OCI-LY1 (cell line): ENCODE results near the gene RUSF1.

Experiments
- H2AFZ ChIP-seq: fragments of 200-600 bp; sonication (generic), shearing (Covaris generic); 2 replicates; pipeline ENCODE4 v1.6.0; 2014; ENCODE audit warnings: antibody characterized with exemption, mild to moderate bottlenecking, low read length
- H3F3A ChIP-seq: fragments of 200-600 bp; sonication (generic), shearing (Covaris generic); 2 replicates; pipeline ENCODE4 v1.6.0; 2014; ENCODE audit warnings: mild to moderate bottlenecking, antibody characterized with exemption, low read length, moderate library complexity; ENCODE audit not compliant: insufficient read depth
- H3K27ac ChIP-seq: fragments of 200-600 bp; sonication (generic); 2 replicates; pipeline ENCODE4 v1.5.1; 2014; ENCODE audit warnings: low read length, mixed run types, mild to moderate bottlenecking, low read depth; ENCODE audit not compliant: poor library complexity, severe bottlenecking
- H3K27me3 ChIP-seq: fragments of 200-600 bp; sonication (generic); 2 replicates; pipeline ENCODE4 v1.6.0; 2014; ENCODE audit warnings: antibody characterized with exemption, mild to moderate bottlenecking, low read length, moderate library complexity; ENCODE audit not compliant: insufficient read depth
- H3K36me3 ChIP-seq: fragments of 200-600 bp; sonication (generic); 2 replicates; pipeline ENCODE4 v1.6.1; 2014; ENCODE audit warnings: mild to moderate bottlenecking, antibody characterized with exemption, low read length, moderate library complexity, mixed read lengths; ENCODE audit not compliant: insufficient read depth
- H3K4me1 ChIP-seq: fragments of 200-600 bp; sonication (generic); 2 replicates; pipeline ENCODE4 v1.5.1; 2014; ENCODE audit warnings: mild to moderate bottlenecking, low read length, moderate library complexity; ENCODE audit not compliant: insufficient read depth, severe bottlenecking
- H3K4me2 ChIP-seq: fragments of 200-600 bp; sonication (generic), shearing (Covaris generic); 2 replicates; pipeline ENCODE4 v1.6.1; 2014; ENCODE audit warnings: low read length
- H3K4me3 ChIP-seq: fragments of 200-600 bp; sonication (generic); 2 replicates; pipeline ENCODE4 v1.5.1; 2014; ENCODE audit warnings: low read length, low read depth, mild to moderate bottlenecking, mixed read lengths; ENCODE audit not compliant: poor library complexity, severe bottlenecking
- H3K79me2 ChIP-seq: fragments of 200-600 bp; shearing (Covaris generic); 2 replicates; pipeline ENCODE4 v1.6.1; 2016; ENCODE audit warnings: mixed run types, low read length, mixed read lengths; ENCODE audit not compliant: insufficient read depth
- H3K9ac ChIP-seq: fragments of 200-600 bp; sonication (generic), shearing (Covaris generic); 2 replicates; pipeline ENCODE4 v1.6.1; 2014; ENCODE audit warnings: mild to moderate bottlenecking, low read length, mixed read lengths
- H3K9me2 ChIP-seq: fragments of 200-600 bp; sonication (generic), shearing (Covaris generic); 2 replicates; pipeline ENCODE4 v1.6.1; 2014; ENCODE audit warnings: low read depth, mild to moderate bottlenecking, low read length, mixed read lengths
- H3K9me3 ChIP-seq: fragments of 200-600 bp; shearing (Covaris generic); 2 replicates; pipeline ENCODE4 v1.6.1; 2014; ENCODE audit warnings: low read length, mixed read lengths
- H4K20me1 ChIP-seq: fragments of 200-600 bp; sonication (generic), shearing (Covaris generic); 2 replicates; pipeline ENCODE4 v1.6.0; 2016; ENCODE audit warnings: mild to moderate bottlenecking, low read length; ENCODE audit not compliant: insufficient read depth
- CTCF ChIP-seq: fragments of 200-600 bp; sonication (generic), shearing (Covaris generic); IDR thresholded peaks from 2 replicates; pipeline ENCODE4 v1.5.1; 2017; ENCODE audit warnings: mild to moderate bottlenecking, antibody characterized with exemption, low read length, moderate library complexity, mixed read lengths
- EZH2 ChIP-seq: fragments of 200-600 bp; sonication (generic), shearing (Covaris generic); IDR thresholded peaks from 2 replicates; pipeline ENCODE4 v1.8.0; 2017; ENCODE audit warnings: borderline replicate concordance, mixed run types, mild to moderate bottlenecking, antibody characterized with exemption, low read length, moderate library complexity, mixed read lengths

RUSF1 gene

GRCh38 chr16:31537362-31538242 lies 29.4 kb upstream of the RUSF1 start:
- Histone ChIP-seq H3K27me3 (no peaks in the 10 kb centered on the region), H2AFZ (no peak overlapping the region), H3K79me2 (no peaks in the 10 kb centered on the region), H3K36me3 (no peaks in the 10 kb centered on the region), H3K4me1 (no peaks in the 10 kb centered on the region), H3K9ac (no peak overlapping the region), H3K4me3 (no peak overlapping the region), H3K4me2 (no peak overlapping the region), H3K9me3 (no peaks in the 10 kb centered on the region), H4K20me1 (no peaks in the 10 kb centered on the region), H3K9me2 (no peaks in the 10 kb centered on the region), H3F3A (no peaks in the 10 kb centered on the region), H3K27ac (no peak overlapping the region)
- TF ChIP-seq EZH2, result no peak

- H3K27me3 ChIP-seq, result no peaks in the 10 kb centered on the region
- no peak overlapping the region for H3K9ac ChIP-seq
- no peaks in the 10 kb centered on the region for H3K9me3 ChIP-seq
- H3K4me2 ChIP-seq, result no peak overlapping the region
- H3K27ac ChIP-seq, result no peak overlapping the region
- H3K4me3 ChIP-seq, result no peak overlapping the region
- H3F3A ChIP-seq, result no peaks in the 10 kb centered on the region
- H3K79me2 ChIP-seq, result no peaks in the 10 kb centered on the region
- H3K36me3 ChIP-seq, result no peaks in the 10 kb centered on the region
- no peaks in the 10 kb centered on the region for H3K4me1 ChIP-seq
- no peak overlapping the region for H2AFZ ChIP-seq
- no peaks in the 10 kb centered on the region for H4K20me1 ChIP-seq
- TF ChIP-seq CTCF (no peak), EZH2 (no peak)
- H3K9me2 ChIP-seq, result no peaks in the 10 kb centered on the region
Observed at GRCh38 chr16:31536804-31537361, 28.7 kb upstream of the RUSF1 start.

- H3K4me1 ChIP-seq, result no peaks in the 10 kb centered on the region
- H3K9ac ChIP-seq, result no peak overlapping the region
- TF ChIP-seq EZH2 (no peak), CTCF (no peak)
- no peaks in the 10 kb centered on the region for H3F3A ChIP-seq
- H3K4me3 ChIP-seq, result no peak overlapping the region
- no peaks in the 10 kb centered on the region for H3K36me3 ChIP-seq
- H4K20me1 ChIP-seq, result no peaks in the 10 kb centered on the region
- no peak overlapping the region for H3K4me2 ChIP-seq
- H2AFZ ChIP-seq, result no peak overlapping the region
- no peaks in the 10 kb centered on the region for H3K27me3 ChIP-seq
- no peaks in the 10 kb centered on the region for H3K9me3 ChIP-seq
- no peaks in the 10 kb centered on the region for H3K9me2 ChIP-seq
- no peaks in the 10 kb centered on the region for H3K79me2 ChIP-seq
- H3K27ac ChIP-seq, result no peak overlapping the region
Observed at GRCh38 chr16:31535737-31536136, 27.5 kb upstream of the RUSF1 start.

GRCh38 chr16:31532896-31533295 lies 24.7 kb upstream of the RUSF1 start:
- Histone ChIP-seq H3K4me2 (no peak overlapping the region), H3F3A (no peaks in the 10 kb centered on the region), H3K27me3 (no peaks in the 10 kb centered on the region), H3K4me3 (no peak overlapping the region), H3K9me3 (no peaks in the 10 kb centered on the region), H4K20me1 (no peaks in the 10 kb centered on the region), H3K27ac (no peak overlapping the region), H3K4me1 (no peaks in the 10 kb centered on the region), H3K36me3 (no peaks in the 10 kb centered on the region), H2AFZ (no peak overlapping the region), H3K9ac (no peak overlapping the region), H3K9me2 (no peaks in the 10 kb centered on the region), H3K79me2 (no peaks in the 10 kb centered on the region)
- TF ChIP-seq CTCF (no peak), EZH2 (no peak)
